Neutrophil (primary cell): ENCODE data around the gene PRKCQ.

ENCODE experiments used
- H3K27ac ChIP-seq: fragments of 200-600 bp; sonication (generic); 2 replicates; pipeline ENCODE4 v1.5.1; 2016; ENCODE audit warnings: mild to moderate bottlenecking, moderate library complexity
- H3K27me3 ChIP-seq: fragments of 200-600 bp; sonication (generic); 2 replicates; pipeline ENCODE4 v1.6.0; 2016; ENCODE audit warnings: mild to moderate bottlenecking
- H3K36me3 ChIP-seq: fragments of 200-600 bp; sonication (generic); 2 replicates; pipeline ENCODE4 v1.5.1; 2017
- H3K4me1 ChIP-seq, 2 experiments: fragments of 200-600 bp in 1 of 2; sonication (generic) in 1 of 2; 1 replicate in 1 of 2; 2 replicates in 1 of 2; pipeline versions ENCODE4 v1.5.1 to v1.6.1; 2013 to 2016; ENCODE audit warnings: low read depth in 1 of 2, low read length in 1 of 2, mild to moderate bottlenecking in 1 of 2, moderate library complexity in 1 of 2; ENCODE audit not compliant: control insufficient read depth in 1 of 2, insufficient read depth in 1 of 2
- H3K4me3 ChIP-seq, 2 experiments: fragments of 200-600 bp in 1 of 2; sonication (generic) in 1 of 2; 1 replicate in 1 of 2; 2 replicates in 1 of 2; pipeline ENCODE4 v1.5.1; 2013 to 2016; ENCODE audit warnings: low read depth in 1 of 2, low read length in 1 of 2, mild to moderate bottlenecking in 1 of 2, moderate library complexity in 1 of 2
- H3K9me3 ChIP-seq: fragments of 200-600 bp; sonication (generic); 2 replicates; pipeline ENCODE4 v1.5.1; 2016
- TF ChIP-seq, protein P1 (sequence below): fragments of 200-600 bp; sonication (generic); IDR thresholded peaks from 2 replicates; pipeline ENCODE4 v1.5.1; 2016; ENCODE audit warnings: antibody characterized with exemption

The PRKCQ gene

DNA sequence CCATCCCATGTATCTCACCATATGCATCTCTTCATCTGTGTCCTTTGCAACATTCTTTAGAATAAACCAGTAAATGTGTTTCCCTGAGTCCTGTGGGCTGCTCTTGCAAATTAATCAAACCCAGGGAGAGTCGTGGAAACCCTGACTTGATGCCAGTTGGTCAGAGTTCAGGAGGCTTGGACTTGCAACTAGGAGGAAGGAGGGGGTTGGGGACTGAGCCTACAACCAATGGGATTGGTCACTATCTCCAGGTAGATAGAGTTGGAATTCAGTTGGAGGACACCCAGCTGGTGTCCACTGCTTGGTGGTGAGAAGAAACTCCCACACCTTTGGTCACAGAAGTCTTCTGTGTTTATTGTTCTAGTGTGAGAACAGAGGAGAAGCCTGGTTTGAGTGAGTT is 38.3 kb upstream of the PRKCQ start:
- no peak overlapping the region for H3K4me3 ChIP-seq
- TF ChIP-seq, protein P1, sequence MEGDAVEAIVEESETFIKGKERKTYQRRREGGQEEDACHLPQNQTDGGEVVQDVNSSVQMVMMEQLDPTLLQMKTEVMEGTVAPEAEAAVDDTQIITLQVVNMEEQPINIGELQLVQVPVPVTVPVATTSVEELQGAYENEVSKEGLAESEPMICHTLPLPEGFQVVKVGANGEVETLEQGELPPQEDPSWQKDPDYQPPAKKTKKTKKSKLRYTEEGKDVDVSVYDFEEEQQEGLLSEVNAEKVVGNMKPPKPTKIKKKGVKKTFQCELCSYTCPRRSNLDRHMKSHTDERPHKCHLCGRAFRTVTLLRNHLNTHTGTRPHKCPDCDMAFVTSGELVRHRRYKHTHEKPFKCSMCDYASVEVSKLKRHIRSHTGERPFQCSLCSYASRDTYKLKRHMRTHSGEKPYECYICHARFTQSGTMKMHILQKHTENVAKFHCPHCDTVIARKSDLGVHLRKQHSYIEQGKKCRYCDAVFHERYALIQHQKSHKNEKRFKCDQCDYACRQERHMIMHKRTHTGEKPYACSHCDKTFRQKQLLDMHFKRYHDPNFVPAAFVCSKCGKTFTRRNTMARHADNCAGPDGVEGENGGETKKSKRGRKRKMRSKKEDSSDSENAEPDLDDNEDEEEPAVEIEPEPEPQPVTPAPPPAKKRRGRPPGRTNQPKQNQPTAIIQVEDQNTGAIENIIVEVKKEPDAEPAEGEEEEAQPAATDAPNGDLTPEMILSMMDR = no peak

DNA sequence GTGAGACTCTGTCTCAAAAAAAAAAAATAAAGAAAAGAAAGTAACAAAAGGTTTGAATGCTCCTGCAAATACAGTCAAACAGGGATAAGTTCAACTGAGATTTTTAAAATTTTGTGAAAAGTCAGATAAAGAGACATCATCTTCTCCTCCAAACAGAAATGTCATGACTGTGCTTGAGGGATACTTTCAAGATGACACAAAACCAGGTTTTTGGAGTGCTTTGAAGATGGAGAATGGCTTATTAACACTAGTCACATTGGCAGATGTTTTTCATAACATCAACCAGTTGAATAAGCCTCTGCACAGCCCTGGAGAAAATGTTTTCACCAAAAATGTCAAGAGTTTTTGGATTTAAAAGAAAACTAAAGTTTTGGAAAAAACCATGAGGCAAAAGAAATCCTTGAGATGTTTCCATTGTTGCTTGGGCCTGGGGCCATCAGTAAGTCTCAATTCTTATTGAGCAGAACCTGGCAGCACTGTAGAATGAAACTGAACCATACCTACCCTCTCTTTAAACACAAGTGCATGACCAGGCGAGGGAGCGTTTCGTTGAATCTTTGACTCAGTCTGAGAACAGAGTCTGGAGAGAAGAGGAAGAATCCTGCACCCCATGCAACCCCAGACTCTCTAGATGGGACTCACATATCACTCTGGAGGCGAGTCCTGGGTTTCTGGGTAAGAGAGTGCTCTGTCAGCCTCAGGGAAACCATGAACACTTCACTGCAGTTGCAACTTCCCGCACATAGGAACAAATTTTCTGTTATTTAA is 37.4 kb upstream of the PRKCQ start:
- H3K27me3 ChIP-seq = no peaks in the 10 kb centered on the region
- no peaks in the 10 kb centered on the region for H3K4me1 ChIP-seq
- no peaks in the 10 kb centered on the region for H3K36me3 ChIP-seq
- TF ChIP-seq, protein P1 = no peak
- no peaks in the 10 kb centered on the region for H3K9me3 ChIP-seq
- no peak overlapping the region for H3K27ac ChIP-seq
- H3K4me3 ChIP-seq = no peak overlapping the region

More for the DNA sequence above, 38.3 kb upstream of the PRKCQ start:
- H3K9me3 ChIP-seq = no peaks in the 10 kb centered on the region
- no peak overlapping the region for H3K27ac ChIP-seq
- no peaks in the 10 kb centered on the region for H3K4me1 ChIP-seq
- no peaks in the 10 kb centered on the region for H3K36me3 ChIP-seq
- H3K27me3 ChIP-seq = no peaks in the 10 kb centered on the region

DNA sequence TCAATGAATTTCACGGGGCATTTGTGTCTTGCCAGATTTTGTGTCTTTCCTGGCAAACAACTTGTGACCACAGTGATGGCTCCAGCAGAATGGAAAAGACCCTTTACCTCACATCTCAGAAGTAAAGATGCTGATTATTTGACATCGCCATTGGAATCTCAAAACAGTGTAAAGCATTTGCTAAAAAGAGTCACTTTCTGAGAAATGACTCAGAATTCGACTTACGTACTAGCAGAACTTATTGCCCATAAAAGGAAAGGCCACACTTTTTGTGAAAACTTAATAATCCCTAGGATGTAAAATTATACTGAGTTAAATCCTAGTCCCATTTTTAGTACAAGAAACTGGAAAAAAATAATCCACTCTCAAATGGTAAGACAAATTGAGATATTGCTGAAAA is 35.9 kb upstream of the PRKCQ start:
- no peak overlapping the region for H3K27ac ChIP-seq
- H3K36me3 ChIP-seq = no peaks in the 10 kb centered on the region
- no peaks in the 10 kb centered on the region for H3K4me1 ChIP-seq
- H3K9me3 ChIP-seq = no peaks in the 10 kb centered on the region
- H3K4me3 ChIP-seq = no peak overlapping the region
- TF ChIP-seq, protein P1 = no peak
- H3K27me3 ChIP-seq = no peaks in the 10 kb centered on the region

DNA sequence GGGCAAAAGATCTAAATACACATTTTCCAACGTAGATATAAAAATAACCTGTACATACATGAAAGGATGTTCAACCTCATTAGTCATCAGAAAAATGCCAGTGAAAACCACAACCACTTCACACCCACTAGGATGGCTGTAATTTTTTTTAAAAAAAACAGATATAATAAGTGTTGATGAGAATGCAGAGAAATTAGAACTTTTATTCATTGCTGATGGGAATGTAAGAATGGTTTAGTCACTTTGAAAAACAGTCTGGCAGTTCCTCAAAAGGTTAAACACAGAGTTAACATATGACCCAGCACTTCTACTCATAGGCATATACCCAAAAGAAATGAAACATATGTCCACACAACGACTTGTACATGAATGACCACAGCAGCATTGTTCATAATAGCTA is 32.3 kb upstream of the PRKCQ start:
- no peaks in the 10 kb centered on the region for H3K27me3 ChIP-seq
- H3K27ac ChIP-seq = no peak overlapping the region
- no peaks in the 10 kb centered on the region for H3K4me1 ChIP-seq
- TF ChIP-seq, protein P1 = no peak
- H3K36me3 ChIP-seq = no peaks in the 10 kb centered on the region
- H3K9me3 ChIP-seq = no peaks in the 10 kb centered on the region
- no peak overlapping the region for H3K4me3 ChIP-seq

DNA sequence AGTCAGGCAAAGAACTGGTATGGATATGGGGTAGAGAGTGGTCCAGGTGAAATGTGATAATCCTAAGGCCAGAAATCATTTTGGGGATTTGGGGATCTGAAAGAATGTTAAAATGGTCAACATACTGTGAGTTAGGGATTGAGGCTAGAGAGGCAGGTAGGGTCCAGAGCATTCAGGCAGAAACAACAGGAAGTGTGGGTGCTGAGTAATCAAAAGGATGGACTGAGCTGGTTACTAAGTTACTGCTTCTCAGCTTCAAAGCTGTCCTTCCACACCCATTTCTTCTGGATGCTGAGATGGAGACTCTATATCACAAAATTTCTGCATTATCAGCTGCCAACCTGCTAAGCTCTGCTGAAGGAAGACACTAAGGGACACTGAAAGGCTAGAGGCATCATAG is 30.6 kb upstream of the PRKCQ start:
- Histone ChIP-seq H3K36me3 (no peaks in the 10 kb centered on the region), H3K4me1 (no peaks in the 10 kb centered on the region), H3K27ac (no peak overlapping the region), H3K9me3 (no peaks in the 10 kb centered on the region), H3K4me3 (no peak overlapping the region), H3K27me3 (no peaks in the 10 kb centered on the region)
- TF ChIP-seq, protein P1 = no peak
